Ramos (cell line): ENCODE measurements around the gene IL10RA.

Source experiments
- in situ Hi-C: fragments of 300-500 bp; cut with MboI; formaldehyde crosslinking; loops from one replicate; pipeline ENCODE4 v1.14.3; 2022; ENCODE audit warnings: low sequenced_read_pairs; ENCODE audit not compliant: unreplicated experiment

IL10RA gene

DNA sequence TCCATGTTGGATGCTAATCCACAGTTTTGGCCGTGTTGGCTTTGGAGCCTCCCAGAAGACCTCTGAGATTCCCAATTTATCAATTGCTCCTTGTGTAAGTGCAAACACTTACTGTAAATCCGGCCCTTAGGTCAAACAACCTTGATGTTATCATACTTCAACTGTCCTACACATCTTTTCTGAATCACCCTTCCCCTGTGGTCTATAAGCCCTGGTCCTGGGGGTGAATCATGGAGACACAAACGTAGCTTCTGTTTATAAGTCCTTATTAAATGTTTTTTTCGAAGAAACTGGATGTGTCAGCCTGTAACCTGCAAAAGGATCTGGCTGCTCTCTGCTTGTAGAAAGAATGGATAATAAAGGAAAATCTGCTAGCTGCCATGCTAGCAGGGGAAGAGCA lies 1.7 kb upstream of the IL10RA start:
- in situ Hi-C loops = no loop called here

DNA sequence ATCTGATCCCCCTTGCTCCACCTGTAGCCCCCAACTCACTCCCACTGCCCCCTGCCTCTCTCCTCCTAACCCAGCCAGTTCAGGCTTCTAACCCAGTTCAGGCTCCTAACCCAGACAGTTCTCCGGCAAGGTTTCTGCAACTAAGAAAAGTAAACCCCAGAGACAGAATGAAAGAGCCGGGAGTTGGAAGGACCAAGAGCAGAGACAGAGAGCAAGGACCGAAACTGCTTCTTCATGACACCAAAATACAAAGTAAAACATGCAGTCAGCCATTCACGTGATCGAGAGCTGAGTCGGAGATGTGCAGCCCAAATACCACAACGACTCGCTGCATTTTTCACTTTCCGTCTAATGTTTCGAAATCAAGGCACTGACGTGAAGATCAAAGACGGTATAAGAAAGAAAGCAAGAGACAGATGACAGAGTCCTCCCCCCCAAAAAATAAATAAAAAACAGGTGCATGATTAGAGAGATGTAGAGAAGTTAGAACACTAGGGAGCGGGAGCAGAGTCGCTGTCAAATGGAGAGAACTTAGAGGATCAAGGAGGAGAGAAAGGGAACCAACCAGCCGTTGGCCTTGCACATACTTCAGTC lies 884 bp downstream of the IL10RA start:
- in situ Hi-C loops = no loop called here

DNA sequence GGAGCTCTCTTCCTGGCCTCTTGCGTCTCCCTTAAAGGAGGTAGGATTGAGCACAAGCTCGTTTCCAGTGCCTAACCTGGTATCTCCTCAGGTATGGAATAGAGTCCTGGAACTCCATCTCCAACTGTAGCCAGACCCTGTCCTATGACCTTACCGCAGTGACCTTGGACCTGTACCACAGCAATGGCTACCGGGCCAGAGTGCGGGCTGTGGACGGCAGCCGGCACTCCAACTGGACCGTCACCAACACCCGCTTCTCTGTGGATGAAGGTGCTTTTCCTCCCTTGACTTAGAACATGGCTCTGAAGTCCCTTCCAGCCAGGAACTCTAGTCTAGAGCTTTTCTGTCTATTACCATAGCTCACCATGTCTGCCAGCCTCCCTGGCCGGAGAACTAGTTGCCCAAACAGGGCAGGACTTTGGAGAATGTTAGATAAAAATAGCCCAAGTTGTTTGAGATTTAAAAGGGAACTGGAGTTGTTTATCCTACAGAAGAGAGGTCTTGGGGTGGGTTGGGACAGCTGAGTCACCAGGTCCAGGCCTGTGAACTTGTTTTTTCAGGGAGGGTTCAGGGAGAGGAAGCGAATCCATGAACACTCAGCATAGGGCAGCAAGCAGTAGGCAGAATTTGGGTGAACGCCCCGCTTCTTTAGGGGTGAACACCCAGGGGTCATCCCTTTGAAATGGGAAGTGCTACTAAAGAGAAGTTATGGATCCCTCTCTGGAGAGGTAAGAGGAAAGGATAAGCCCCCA lies 3.3 kb downstream of the IL10RA start:
- in situ Hi-C loops = no loop called here

DNA sequence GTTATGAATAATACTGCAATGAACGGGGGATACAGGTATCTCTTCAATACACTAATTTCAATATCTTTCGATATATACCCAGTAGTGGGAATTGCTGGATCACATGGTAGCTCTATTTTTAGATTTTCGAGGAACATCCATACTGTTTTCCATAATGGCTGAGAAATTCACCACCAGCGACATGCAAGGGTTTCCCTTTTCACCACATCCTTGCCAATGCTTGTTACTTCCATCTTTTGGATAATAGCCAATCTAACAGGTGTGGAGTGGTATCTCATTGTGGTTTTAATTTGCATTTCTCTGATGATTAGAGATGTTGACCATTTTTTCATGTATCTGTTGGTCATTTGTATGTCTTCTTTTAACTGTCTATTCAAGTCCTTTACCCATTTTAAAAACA lies 5.9 kb downstream of the IL10RA start:
- in situ Hi-C loops = no loop called here

DNA sequence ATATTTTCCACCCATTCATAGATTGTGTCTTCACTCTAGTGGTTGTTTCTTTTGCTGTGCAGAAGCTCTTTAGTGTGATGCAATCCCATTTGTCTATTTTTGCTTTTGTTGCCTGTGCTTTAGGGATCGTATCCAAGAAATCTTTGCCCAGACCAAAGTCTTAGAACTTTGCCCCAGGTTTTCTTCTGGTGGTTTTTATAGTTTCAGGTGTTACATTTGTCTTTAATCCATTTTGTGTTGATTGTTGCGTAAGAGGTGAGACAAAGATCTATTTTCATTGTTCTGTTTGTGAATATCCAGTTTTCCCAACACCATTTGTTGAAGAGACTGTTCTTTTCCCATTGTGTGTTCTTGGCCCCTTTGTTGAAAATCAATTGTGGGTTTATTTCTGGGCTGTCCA lies 6.4 kb downstream of the IL10RA start:
- in situ Hi-C loops = no loop called here

DNA sequence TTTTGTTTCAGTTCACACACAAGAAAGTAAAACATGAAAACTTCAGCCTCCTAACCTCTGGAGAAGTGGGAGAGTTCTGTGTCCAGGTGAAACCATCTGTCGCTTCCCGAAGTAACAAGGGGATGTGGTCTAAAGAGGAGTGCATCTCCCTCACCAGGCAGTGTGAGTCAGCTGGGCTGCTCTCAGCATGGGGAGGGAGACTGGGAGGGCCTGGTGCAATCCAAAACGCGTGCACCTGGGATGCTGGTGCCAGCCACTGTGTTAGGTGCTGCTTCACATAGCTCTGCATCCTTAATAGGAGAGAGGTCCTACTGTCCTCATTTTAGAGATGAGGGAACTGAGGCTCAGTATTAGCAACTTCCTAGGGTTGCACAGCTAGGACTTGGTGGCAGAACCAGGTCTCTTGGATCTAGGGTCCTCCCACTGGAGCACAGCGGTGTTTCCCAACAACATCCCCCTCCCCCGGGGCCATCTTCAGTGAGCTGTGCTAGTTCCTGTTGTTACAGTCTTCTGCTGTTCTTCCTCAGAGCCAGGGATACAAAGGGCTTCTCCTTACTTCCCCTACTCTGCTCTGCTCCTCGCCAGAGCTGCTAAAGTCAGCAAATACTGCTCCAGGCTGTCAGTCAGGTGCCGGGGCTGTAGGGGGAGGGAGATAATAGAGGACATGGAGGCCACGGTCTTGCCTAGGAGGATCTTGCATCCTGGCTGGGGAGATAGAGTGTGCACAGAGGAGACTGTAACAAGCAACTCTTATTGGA lies 8.0 kb downstream of the IL10RA start:
- in situ Hi-C loops = no loop called here

DNA sequence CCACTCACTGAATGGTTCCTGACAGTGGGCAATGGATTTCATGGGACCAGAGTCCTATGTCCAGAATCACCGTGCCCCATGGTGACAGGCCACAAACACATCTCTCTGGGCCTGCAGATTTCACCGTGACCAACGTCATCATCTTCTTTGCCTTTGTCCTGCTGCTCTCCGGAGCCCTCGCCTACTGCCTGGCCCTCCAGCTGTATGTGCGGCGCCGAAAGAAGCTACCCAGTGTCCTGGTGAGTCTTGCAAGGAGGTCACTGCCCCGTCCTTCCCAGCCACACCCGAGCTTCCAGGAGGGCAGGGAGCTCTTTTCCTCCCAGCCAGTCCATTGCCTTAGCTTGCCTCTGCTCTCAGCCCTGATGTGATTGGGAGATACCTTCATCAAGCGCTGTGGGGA lies 9.3 kb downstream of the IL10RA start:
- in situ Hi-C loops = no loop called here

DNA sequence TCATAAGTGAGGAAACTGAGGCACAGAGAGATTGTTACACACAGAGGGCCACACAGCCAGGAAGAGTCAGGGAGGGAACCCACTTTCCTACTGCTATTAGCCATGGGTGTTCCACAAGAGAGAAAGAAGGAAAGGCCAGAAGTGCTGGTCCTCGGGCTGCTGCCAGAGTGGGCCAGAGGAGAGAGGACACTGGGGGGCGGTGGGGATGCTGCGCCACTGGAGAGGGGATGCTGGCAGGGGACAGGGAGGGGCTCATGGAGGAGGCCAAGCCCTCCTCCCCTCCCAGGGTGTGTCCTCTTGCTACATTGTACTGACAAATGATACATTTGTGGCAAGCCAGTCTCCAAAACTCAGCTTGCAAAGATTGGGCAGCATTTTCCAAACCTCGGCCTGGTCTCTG lies 9.9 kb downstream of the IL10RA start:
- in situ Hi-C loops = no loop called here

DNA sequence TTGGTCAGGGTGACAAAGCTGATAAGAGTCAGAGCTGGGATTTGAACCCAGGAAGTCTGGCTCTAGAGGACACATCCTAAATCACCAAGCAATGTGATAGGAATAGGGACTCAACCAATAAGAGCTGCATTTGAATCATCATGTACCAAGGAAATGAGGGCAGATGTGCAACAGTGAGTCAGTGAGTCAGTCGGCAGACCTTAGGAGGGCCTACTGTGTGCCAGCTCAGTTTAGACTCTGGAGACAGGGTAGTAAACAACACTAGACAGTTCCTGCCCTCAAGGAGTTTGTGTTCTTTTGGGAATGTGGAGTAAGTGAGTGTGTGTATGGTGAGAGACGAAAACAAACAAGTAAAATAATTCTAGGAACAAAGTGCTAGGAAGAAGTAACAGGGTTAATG lies 11.2 kb downstream of the IL10RA start:
- in situ Hi-C loops = no loop called here

DNA sequence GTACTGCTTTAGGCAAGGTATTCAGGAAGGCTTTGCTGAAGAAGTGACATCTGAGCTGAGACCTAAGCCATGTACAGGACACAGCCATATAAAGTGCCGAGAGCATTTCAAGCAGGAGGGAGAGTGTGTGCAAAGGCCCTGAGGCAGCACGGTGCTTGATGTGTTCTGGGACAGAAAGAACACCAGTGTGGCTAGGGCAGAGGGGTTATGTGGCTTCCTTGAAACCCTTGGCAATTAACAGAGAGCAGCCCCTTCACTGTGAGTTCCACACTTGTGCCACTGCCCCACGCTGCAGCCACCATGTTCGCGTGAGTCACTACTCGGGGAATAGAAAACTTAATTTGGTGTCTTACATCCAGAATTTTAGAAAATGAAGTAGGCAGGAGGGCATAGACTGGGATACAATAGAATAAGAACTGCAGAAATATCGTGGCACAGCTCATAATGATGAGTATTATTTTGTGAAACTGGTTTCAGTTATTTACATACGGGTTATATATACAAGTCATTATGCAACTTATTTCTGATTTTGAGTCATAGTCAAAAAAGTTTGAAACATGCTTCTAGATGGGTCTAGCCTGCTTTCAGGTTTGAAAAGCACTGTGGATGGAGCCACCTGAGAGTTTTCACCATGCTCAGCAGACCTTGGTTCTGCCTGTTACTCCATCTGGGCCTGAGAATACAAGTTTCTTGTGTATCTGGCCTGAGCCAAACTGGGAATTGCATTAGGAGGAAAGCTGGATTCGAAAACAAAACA lies 11.8 kb downstream of the IL10RA start:
- in situ Hi-C loops = no loop called here

DNA sequence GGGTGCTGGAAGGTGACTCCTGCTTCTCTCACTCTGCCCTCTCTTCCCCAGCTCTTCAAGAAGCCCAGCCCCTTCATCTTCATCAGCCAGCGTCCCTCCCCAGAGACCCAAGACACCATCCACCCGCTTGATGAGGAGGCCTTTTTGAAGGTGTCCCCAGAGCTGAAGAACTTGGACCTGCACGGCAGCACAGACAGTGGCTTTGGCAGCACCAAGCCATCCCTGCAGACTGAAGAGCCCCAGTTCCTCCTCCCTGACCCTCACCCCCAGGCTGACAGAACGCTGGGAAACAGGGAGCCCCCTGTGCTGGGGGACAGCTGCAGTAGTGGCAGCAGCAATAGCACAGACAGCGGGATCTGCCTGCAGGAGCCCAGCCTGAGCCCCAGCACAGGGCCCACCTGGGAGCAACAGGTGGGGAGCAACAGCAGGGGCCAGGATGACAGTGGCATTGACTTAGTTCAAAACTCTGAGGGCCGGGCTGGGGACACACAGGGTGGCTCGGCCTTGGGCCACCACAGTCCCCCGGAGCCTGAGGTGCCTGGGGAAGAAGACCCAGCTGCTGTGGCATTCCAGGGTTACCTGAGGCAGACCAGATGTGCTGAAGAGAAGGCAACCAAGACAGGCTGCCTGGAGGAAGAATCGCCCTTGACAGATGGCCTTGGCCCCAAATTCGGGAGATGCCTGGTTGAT lies 12.6 kb downstream of the IL10RA start:
- in situ Hi-C loops = no loop called here

DNA sequence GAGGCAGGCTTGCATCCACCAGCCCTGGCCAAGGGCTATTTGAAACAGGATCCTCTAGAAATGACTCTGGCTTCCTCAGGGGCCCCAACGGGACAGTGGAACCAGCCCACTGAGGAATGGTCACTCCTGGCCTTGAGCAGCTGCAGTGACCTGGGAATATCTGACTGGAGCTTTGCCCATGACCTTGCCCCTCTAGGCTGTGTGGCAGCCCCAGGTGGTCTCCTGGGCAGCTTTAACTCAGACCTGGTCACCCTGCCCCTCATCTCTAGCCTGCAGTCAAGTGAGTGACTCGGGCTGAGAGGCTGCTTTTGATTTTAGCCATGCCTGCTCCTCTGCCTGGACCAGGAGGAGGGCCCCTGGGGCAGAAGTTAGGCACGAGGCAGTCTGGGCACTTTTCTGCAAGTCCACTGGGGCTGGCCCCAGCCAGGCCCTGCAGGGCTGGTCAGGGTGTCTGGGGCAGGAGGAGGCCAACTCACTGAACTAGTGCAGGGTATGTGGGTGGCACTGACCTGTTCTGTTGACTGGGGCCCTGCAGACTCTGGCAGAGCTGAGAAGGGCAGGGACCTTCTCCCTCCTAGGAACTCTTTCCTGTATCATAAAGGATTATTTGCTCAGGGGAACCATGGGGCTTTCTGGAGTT lies 13.3 kb downstream of the IL10RA start:
- in situ Hi-C loops = no loop called here

DNA sequence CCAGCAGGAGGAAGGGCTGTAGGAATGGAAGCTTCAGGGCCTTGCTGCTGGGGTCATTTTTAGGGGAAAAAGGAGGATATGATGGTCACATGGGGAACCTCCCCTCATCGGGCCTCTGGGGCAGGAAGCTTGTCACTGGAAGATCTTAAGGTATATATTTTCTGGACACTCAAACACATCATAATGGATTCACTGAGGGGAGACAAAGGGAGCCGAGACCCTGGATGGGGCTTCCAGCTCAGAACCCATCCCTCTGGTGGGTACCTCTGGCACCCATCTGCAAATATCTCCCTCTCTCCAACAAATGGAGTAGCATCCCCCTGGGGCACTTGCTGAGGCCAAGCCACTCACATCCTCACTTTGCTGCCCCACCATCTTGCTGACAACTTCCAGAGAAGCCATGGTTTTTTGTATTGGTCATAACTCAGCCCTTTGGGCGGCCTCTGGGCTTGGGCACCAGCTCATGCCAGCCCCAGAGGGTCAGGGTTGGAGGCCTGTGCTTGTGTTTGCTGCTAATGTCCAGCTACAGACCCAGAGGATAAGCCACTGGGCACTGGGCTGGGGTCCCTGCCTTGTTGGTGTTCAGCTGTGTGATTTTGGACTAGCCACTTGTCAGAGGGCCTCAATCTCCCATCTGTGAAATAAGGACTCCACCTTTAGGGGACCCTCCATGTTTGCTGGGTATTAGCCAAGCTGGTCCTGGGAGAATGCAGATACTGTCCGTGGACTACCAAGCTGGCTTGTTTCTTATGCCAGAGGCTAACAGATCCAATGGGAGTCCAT lies 14.1 kb downstream of the IL10RA start:
- in situ Hi-C loops = no loop called here

DNA sequence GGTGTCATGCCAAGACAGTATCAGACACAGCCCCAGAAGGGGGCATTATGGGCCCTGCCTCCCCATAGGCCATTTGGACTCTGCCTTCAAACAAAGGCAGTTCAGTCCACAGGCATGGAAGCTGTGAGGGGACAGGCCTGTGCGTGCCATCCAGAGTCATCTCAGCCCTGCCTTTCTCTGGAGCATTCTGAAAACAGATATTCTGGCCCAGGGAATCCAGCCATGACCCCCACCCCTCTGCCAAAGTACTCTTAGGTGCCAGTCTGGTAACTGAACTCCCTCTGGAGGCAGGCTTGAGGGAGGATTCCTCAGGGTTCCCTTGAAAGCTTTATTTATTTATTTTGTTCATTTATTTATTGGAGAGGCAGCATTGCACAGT lies 14.6 kb downstream of the IL10RA start:
- in situ Hi-C loops = no loop called here

DNA sequence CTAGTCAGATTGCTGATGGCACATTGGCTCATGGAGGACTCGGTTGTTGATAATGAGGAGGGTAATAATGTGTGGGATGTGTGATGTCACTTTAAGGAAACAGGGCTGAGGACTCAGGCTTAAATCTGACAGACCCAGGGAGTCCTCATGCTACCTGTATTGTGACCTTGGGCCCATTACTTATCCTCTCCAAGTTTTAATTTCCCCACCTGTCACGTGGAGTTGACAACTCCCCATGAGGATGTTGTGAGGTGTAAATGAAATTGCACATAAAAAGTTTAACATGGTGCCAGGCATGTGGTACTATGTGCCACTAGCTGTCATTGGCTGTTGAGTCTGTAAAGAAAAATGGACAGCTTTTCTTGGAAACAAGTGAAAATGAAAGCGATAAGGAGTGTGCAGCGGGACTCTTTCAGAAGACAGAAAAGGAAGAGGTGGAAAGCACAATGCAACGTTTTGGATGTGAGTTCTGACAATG lies 15.3 kb downstream of the IL10RA start:
- in situ Hi-C loops = no loop called here

DNA sequence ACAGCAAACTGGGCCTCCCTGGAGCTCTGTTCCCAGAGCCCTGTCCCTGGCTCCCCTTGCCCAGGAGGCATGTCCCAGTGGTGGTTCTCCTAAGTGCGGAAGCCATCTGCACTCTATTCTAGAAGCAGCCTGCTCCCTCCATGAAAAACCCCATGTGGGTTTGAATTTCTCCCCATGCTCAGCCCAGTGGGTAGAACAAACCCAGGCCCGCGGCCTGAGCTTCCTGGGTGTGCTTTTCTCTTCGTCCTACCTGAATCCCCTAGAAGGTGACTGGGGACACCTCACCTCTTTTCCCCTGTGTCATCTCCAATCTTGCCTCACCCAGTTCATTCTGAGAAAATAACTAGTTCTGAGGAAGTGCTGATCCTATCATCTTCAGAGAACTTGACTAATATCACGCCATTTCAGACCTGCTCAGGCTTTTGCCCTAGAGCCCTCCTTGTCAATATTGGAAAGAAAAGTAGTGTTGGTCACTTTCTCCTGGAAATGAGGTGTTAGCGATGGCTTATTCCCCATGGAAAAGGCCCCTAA lies 15.9 kb downstream of the IL10RA start:
- in situ Hi-C loops = no loop called here

DNA sequence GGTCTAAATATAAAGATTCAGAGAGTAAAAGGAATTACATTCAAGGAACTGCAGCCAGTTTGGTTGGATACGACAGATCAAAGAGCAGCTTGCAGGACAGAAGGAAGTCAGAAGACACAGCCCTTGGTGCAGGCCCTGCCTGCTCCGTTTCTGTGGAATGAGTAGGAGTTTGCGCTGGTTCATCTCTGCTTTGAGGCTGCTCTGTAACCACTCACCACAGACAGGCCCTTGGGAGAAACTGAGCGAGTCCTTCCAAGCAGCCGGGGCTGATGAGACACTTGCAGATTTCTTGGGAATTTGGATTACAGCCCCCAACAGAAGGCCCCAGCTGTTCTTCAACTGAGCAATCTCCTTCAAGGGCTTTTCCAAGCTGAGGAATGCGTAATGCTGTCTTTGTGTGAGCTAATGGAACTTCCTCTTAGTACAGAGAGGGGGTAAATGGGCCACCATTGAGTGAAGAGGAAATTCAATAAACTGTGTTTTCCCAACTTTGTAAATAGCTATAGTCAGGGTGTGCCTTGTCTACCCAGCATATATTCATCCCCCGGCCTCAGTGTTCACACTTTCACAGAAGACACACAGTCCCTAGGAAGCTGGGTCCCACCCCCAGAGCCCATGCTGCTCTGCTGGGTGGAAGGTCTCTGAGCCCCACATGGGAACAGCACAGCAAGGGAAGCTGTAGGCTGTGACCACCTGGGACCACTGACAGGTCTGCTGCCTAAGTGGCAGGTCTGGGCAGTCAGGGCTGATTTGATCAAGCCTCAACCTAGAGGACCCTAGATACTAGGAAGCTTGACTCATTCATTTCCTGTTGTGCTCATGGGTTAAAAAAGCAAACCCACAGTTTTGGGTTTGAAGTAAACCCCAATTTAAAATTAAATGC lies 16.6 kb downstream of the IL10RA start:
- in situ Hi-C loops = no loop called here

DNA sequence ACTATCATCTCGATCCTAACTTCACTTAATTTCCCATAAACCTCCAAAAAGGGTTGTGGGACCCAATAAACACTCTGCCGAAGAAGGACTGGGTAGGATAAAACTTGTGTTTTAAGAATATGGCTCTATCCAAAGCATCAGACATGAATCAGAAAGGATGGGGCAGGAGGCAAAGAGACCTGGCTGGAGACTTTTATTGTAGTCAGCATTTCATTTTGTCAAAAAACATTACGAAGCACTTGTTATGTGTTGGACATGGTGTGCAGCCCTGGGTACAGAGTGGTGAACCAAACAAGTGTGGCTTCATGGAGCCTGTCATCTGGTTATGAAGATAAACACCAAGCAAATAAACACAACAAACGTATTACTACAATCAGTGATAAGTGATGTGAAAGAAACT lies 17.3 kb downstream of the IL10RA start:
- in situ Hi-C loops = no loop called here
